Peyer's patch (tissue), 4 donors: Measurements from ENCODE around the gene TMEM183A. TPM values are rescaled to one million over a fixed set of nuclear protein-coding genes. Genes with fewer than 3 reads are reported as not detected.

Source experiments
- DNase-seq, 3 donors: peaks; one replicate each; pipeline ENCODE4 v3.0.0-alpha.2; 2017 to 2019
- H3K27ac ChIP-seq, 4 donors: fragments of 200-600 bp; sonication (generic); one replicate each; pipeline ENCODE4 v1.5.1; 2016 to 2019
- H3K27me3 ChIP-seq, 2 donors: fragments of 200-600 bp; sonication (generic); one replicate each; pipeline ENCODE4 v1.5.1; 2019
- H3K36me3 ChIP-seq, 3 donors: fragments of 200-600 bp; sonication (generic); one replicate each; pipeline ENCODE4 v1.5.1; 2016 to 2019
- H3K4me1 ChIP-seq, 4 donors: fragments of 200-600 bp; sonication (generic); one replicate each; pipeline ENCODE4 v1.5.1; 2016 to 2019
- H3K4me3 ChIP-seq, 4 donors: fragments of 200-600 bp; sonication (generic); 1 replicate in 3 of 4; 2 replicates in 1 of 4; pipeline ENCODE4 v1.5.1; 2016 to 2019; ENCODE audit warnings: mild to moderate bottlenecking in 1 of 4
- H3K9me3 ChIP-seq, 4 donors: fragments of 200-600 bp; sonication (generic); one replicate each; pipeline ENCODE4 v1.5.1; 2016 to 2019; ENCODE audit warnings: mild to moderate bottlenecking in 1 of 4
- CTCF ChIP-seq, 6 experiments: fragments of 450-650 bp in 4 of 6; fragments of 200-600 bp in 2 of 6; sonication (generic) in 1 of 6; IDR thresholded peaks; one replicate each; pipeline ENCODE4 v1.5.1; 2017 to 2019; ENCODE audit warnings: antibody characterized with exemption in 6 of 6, mild to moderate bottlenecking in 3 of 6, moderate library complexity in 1 of 6
- POLR2A ChIP-seq, 2 donors: fragments of 450-650 bp; IDR thresholded peaks; one replicate each; pipeline ENCODE4 v1.5.1; 2017; ENCODE audit warnings: antibody characterized with exemption in 2 of 2, mild to moderate bottlenecking in 2 of 2, moderate library complexity in 2 of 2
- total RNA-seq, 4 donors: library from RNA; depleted of rRNA; stranded (reverse); fragments of >200 nt; gene quantifications; one replicate each; pipeline ENCODE4 v1.1.0, GENCODE V29; 2016

Gene TMEM183A
- total RNA-seq, 4 donors from 2014 or later, result 65.4 to 91.6 (median 80.4) TPM

- Histone ChIP-seq H3K27ac (no peak overlapping the region), H3K4me1 (peaks cover 0 to 7% (median 0%) of the 10 kb centered on the region in 4 donors), H3K27me3 (no peaks in the 10 kb centered on the region), H3K36me3 (no peaks in the 10 kb centered on the region), H3K4me3 (no peak overlapping the region), H3K9me3 (no peaks in the 10 kb centered on the region)
- no peak for DNase-seq
- no peak for TF ChIP-seq POLR2A (IDR thresholded peaks at IDR 0.05)
- TF ChIP-seq CTCF (IDR thresholded peaks at IDR 0.05), result no peak
Measured at GRCh38 chr1:203072911-203073310, 65.7 kb downstream of the TMEM183A start.

DNA sequence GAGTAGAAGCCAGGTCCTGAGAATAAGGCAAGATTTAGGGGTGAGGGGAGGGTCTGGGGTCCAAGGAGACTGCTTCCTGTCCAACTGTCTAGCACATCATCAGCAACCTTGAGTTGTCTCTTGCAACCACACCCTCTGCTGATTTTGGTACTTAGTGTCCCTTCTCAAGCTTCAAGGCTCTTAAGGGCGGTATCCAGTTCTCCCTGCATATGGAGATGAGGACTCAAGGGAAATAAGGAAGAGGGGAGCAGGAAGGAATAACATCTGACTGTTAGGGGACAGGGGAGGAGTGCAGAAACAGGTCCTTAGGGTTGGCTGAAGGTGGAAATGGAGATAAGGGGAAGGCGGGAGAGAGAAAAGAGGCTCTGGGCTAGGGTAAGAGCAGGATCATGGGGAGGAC is 66.3 kb downstream of the TMEM183A start:
- Histone ChIP-seq H3K9me3 (no peaks in the 10 kb centered on the region), H3K27me3 (no peaks in the 10 kb centered on the region), H3K4me3 (no peak overlapping the region), H3K27ac (no peak overlapping the region), H3K4me1 (peaks cover 0 to 7% (median 0%) of the 10 kb centered on the region in 4 donors), H3K36me3 (no peaks in the 10 kb centered on the region)
- DNase-seq, result no peak
- TF ChIP-seq POLR2A (IDR thresholded peaks at IDR 0.05) (no peak), CTCF (IDR thresholded peaks at IDR 0.05) (no peak)

Other genes starting within 250 kb of the TMEM183A start
- gene KDM5B, start 199.0 kb upstream of the TMEM183A start, total RNA-seq, result 10 to 100 TPM; 43.8 to 66.8 (median 51.9) TPM
- gene PCAT6, start 196.4 kb upstream of the TMEM183A start, total RNA-seq, result not detected
- gene RABIF, start 118.2 kb upstream of the TMEM183A start, total RNA-seq, result 10 to 100 TPM in 1 of 4 donors, 1 to 10 TPM in 3; 5.8 to 13.0 (median 8.0) TPM
- gene KLHL12, start 80.1 kb upstream of the TMEM183A start, total RNA-seq, result 10 to 100 TPM; 15.9 to 22.9 (median 18.4) TPM
- gene ADIPOR1, start 49.1 kb upstream of the TMEM183A start, total RNA-seq, result 10 to 100 TPM; 33.8 to 80.8 (median 66.9) TPM
- gene CYB5R1, start 40.1 kb upstream of the TMEM183A start, total RNA-seq, result 10 to 100 TPM; 11.6 to 20.8 (median 18.1) TPM
- gene PPFIA4, start 19.1 kb downstream of the TMEM183A start, total RNA-seq, result 1 to 10 TPM in 2 of 4 donors, under 1 TPM in 1, not detected in 1; 0.54 to 1.8 (median 1.7) TPM
- gene MYOG, start 78.6 kb downstream of the TMEM183A start, total RNA-seq, result not detected
- 1 to 10 TPM in 1 of 4 donors, not detected in 3; 1.5 TPM for gene ADORA1, start 120.4 kb downstream of the TMEM183A start, total RNA-seq
- gene MYBPH, start 168.5 kb downstream of the TMEM183A start, total RNA-seq, result not detected
- gene CHI3L1, start 179.3 kb downstream of the TMEM183A start, total RNA-seq, result 1 to 10 TPM in 2 of 4 donors, not detected in 2; 1.9 to 2.5 TPM
- 1 to 10 TPM in 1 of 4 donors, under 1 TPM in 1, not detected in 2; 0.67 to 4.1 TPM for gene CHIT1, start 222.3 kb downstream of the TMEM183A start, total RNA-seq